DOHH2 (cell line): ENCODE measurements around the gene U2AF1.
"Not testable (repeated sequence)": the region's sequence is repeated elsewhere in the genome, so short reads cannot be mapped to it uniquely, and the experiment has no call there.

Source experiments
- H3F3A ChIP-seq: fragments of 200-600 bp; sonication (generic), shearing (Covaris generic); 2 replicates; pipeline ENCODE4 v1.6.0; 2016; ENCODE audit warnings: antibody characterized with exemption, mild to moderate bottlenecking; ENCODE audit not compliant: control insufficient read depth, insufficient read depth
- H3K27ac ChIP-seq: fragments of 200-600 bp; sonication (generic); 2 replicates; pipeline ENCODE4 v1.5.1; 2014; ENCODE audit warnings: low read depth, mild to moderate bottlenecking, low read length, moderate library complexity
- H3K27me3 ChIP-seq: fragments of 200-600 bp; sonication (generic); 2 replicates; pipeline ENCODE4 v1.6.1; 2014; ENCODE audit warnings: mild to moderate bottlenecking, low read length, mixed read lengths; ENCODE audit not compliant: control insufficient read depth
- H3K36me3 ChIP-seq: fragments of 200-600 bp; sonication (generic); 2 replicates; pipeline ENCODE4 v1.6.1; 2014; ENCODE audit warnings: mild to moderate bottlenecking, low read length, moderate library complexity, mixed read lengths; ENCODE audit not compliant: control insufficient read depth
- H3K4me1 ChIP-seq: fragments of 200-600 bp; sonication (generic); 2 replicates; pipeline ENCODE4 v1.6.1; 2014; ENCODE audit warnings: mild to moderate bottlenecking, low read length, mixed read lengths; ENCODE audit not compliant: control insufficient read depth
- H3K4me2 ChIP-seq: fragments of 200-600 bp; sonication (generic); 2 replicates; pipeline ENCODE4 v1.6.0; 2014; ENCODE audit warnings: mild to moderate bottlenecking, low read length, moderate library complexity
- H3K4me3 ChIP-seq: fragments of 200-600 bp; sonication (generic); 2 replicates; pipeline ENCODE4 v1.5.1; 2014; ENCODE audit warnings: mild to moderate bottlenecking, low read length, mixed read lengths
- H3K79me2 ChIP-seq: fragments of 200-600 bp; sonication (generic); 2 replicates; pipeline ENCODE4 v1.6.1; 2014; ENCODE audit warnings: mild to moderate bottlenecking, low read length, mixed read lengths; ENCODE audit not compliant: control insufficient read depth
- H3K9me2 ChIP-seq: fragments of 200-600 bp; sonication (generic); replicated peaks from 2 replicates; pipeline ENCODE4 v1.6.1; 2014; ENCODE audit warnings: mild to moderate bottlenecking, low read length, mixed read lengths; ENCODE audit not compliant: control insufficient read depth
- H3K9me3 ChIP-seq: fragments of 200-600 bp; sonication (generic); 2 replicates; pipeline ENCODE4 v1.6.1; 2014; ENCODE audit warnings: antibody characterized with exemption, low read length, mixed read lengths; ENCODE audit not compliant: control insufficient read depth, insufficient read depth
- H4K20me1 ChIP-seq: fragments of 200-600 bp; sonication (generic); 2 replicates; pipeline ENCODE4 v1.6.0; 2014; ENCODE audit warnings: low read depth, mild to moderate bottlenecking, antibody characterized with exemption, low read length, moderate library complexity; ENCODE audit not compliant: control insufficient read depth, insufficient read depth

U2AF1 gene

DNA sequence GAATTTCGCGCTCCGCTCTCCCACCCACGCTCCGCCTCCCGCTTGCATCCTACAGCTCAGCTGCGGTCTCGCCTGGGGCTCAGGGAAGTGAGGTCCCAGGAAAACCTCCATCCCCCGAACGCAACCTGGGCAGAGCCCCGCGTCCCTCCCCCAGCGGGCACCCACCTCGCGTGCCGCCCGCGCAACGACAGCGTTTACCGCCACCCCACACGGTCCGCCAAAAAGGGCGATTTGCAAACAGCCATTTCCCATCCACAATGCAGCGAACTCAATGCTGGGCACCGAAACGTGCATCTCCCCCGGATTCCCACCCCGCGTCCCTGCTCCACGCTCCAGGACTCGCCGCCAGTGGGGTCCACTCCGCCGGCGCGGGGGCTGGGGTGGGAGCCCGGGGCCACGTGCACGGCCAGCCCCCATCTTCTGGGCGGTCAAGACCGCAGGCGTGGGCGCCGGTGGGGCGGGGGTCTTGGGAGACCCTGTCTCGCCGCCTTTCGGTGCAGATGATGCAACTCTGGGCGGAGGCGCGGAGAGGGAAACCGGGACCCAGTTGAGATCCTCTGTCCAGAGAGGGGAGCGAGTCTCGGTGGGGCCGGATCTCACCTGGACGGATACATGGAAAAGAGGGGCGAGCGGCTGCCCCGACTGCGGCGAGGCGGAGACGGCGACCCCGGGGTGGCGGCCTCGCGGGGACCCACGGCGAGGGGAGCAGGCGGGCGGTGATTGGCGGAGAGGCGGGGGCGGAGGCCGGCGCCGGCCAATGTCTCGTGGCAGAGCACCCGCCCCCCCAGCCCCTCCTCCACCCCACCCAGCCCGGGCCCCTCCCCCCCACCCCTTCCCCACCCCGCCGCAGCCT lies 32.0 kb downstream of the U2AF1 start, which contains the start of gene CBS:
Gene CBS (minus strand): TSS at position 666 of the 853 bp plus-strand sequence. CDS start 3,642 bp downstream, outside the sequence.
- not testable (repeated sequence) for H3K9me3 ChIP-seq, H3F3A ChIP-seq, H3K27ac ChIP-seq, H3K4me2 ChIP-seq, H3K36me3 ChIP-seq, H4K20me1 ChIP-seq, H3K9me2 ChIP-seq, H3K27me3 ChIP-seq, H3K4me3 ChIP-seq, H3K79me2 ChIP-seq, H3K4me1 ChIP-seq

DNA sequence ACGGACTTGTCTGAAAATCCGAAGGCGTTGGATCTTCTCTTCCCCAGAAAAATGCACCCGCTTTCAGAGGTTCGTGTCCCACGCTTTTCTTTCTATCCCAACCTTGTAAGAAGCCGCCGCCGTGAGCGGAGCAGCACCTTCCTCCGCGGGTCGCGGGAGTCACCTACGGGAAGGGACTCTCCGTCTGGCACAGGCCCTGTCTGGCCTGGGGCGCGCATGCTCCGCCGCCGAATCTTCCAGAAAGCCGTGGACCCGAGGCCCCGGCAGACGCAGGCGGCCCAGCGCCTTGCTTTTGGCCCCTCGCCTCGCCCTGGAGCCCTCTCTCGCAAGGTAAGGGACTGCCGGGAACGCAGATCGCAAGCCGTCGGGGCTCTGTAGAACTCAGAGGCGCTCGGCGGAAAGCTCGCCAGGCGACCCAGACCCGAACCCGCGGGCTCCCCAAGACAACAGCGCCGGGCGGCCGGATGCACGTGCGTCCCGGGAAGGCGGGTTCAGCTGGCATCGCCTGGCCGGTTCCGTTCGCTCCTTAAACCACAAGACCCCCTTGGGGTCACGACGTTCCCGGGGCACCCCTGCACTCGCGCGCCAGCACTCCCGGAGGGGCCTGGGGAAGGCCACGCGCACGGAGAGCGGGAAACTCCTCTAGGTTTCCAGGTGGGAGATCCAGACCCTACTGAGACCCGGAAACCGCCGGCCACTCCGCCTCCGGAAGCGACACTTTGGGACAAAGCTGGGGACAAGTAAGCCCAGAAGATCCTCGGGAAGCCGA lies 32.8 kb downstream of the U2AF1 start:
- H3F3A ChIP-seq, H3K4me2 ChIP-seq, H3K9me2 ChIP-seq, H3K4me3 ChIP-seq, H3K36me3 ChIP-seq, H3K27ac ChIP-seq, H3K79me2 ChIP-seq, H3K9me3 ChIP-seq, H3K4me1 ChIP-seq, H3K27me3 ChIP-seq, H4K20me1 ChIP-seq: not testable (repeated sequence)

DNA sequence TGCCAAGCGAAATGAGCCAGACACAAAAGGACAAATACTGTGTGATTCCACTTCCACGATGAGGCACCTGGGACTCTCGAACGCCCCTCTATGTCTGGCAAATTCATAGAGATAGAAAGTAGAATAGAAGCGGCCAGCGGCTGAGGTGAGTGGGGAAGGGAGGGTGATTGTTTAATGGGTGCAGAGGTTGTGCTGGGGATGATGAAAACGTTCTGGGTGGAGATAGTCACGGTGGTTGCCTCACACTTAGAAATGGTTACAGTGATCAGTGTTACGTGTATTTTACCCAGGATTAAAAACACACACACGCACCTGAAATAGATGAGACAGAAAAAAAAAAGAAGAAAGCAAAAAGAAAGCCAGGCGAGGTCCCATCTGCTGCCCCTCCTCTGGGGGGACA lies 34.6 kb downstream of the U2AF1 start:
- H3K79me2 ChIP-seq, H4K20me1 ChIP-seq, H3K27me3 ChIP-seq, H3K9me3 ChIP-seq, H3K27ac ChIP-seq, H3K4me1 ChIP-seq, H3F3A ChIP-seq, H3K9me2 ChIP-seq, H3K36me3 ChIP-seq, H3K4me2 ChIP-seq, H3K4me3 ChIP-seq: not testable (repeated sequence)

DNA sequence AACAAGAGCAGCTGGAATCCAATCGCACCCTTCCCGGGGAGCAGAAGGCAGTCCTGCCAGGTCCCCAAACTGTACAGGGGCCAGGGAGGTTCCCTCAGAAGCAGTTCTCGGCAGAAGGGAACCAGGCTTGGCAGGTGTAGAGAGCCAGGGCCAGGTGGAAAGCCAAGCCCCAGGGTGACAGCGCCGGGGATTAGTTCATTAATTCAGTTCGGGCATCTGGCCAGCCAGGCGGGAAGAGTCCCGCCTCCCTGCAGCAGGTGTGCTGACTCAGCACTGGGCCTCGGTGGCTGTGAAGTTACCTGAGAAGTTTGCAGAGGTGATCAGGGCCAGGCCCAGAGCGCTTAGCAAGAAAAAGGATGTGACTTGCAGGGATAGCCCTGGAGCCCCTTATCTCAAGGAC lies 37.7 kb downstream of the U2AF1 start:
- not testable (repeated sequence) for H3K27me3 ChIP-seq, H3K4me2 ChIP-seq, H3K36me3 ChIP-seq, H3F3A ChIP-seq, H3K79me2 ChIP-seq, H4K20me1 ChIP-seq, H3K27ac ChIP-seq, H3K4me1 ChIP-seq, H3K9me2 ChIP-seq, H3K9me3 ChIP-seq, H3K4me3 ChIP-seq

DNA sequence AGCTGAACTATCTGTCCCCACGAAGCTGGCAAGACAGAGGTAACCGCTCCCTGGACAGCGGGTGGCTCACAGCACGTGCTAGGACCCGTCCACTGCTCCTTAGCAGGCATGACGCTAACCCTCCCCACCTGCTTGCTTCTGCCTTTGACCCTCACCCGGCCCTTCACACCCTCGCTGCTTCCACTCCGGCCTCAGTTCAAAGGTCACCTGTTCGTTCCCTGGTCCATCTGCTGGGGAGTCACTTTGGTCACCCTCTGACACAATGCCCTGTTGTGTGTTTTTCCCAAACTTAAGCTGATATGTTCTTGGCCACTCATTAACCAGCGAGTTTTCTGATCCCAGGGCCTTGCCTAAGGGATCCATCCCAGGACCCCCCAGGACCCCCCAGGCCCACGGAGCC lies 39.3 kb downstream of the U2AF1 start:
- H3K9me2 ChIP-seq, H3K36me3 ChIP-seq, H3K27me3 ChIP-seq, H3K79me2 ChIP-seq, H4K20me1 ChIP-seq, H3K4me1 ChIP-seq, H3K4me3 ChIP-seq, H3K9me3 ChIP-seq, H3K4me2 ChIP-seq, H3K27ac ChIP-seq, H3F3A ChIP-seq: not testable (repeated sequence)

DNA sequence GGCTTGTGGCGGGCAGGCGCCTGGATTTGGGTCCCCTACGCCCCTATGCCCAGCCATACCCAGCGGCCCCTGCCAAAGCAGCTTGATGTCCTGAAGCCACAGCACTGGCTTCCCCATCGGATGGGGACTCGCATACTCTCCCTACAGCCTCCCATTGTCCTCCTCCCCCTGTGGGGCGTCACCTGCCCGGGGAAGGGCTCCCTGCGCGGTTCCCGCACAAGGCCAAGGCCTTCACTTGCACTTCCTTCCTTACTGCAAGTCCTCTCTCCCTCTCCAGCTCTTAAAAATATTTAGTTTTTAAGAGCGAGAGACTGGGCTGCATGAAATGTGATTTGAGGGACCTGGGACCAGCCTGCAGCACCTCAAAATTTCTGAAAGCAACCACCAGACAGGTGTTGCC lies 40.7 kb downstream of the U2AF1 start:
- H3K9me2 ChIP-seq, H3K4me2 ChIP-seq, H3K4me1 ChIP-seq, H3F3A ChIP-seq, H3K27me3 ChIP-seq, H3K36me3 ChIP-seq, H3K4me3 ChIP-seq, H3K27ac ChIP-seq, H4K20me1 ChIP-seq, H3K79me2 ChIP-seq, H3K9me3 ChIP-seq: not testable (repeated sequence)

DNA sequence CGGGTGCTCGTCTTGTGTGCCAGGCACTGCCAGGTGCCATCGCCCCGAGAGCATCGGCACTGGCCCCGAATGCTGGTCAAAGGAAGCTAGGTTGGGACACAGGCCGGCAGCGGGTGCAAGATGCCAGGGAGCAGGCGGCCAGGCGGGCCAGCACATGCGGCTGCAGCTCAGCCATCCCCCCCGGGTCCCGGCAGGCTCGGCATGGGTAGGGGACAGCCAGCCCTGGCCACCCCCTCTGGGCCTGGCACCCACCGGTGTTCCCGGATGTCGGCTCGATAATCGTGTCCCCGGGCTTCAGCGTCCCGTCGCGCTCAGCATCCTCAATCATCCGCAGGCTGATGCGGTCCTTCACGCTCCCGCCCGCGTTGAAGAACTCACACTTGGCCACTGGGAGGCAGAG lies 41.4 kb downstream of the U2AF1 start:
- not testable (repeated sequence) for H4K20me1 ChIP-seq, H3K79me2 ChIP-seq, H3K4me2 ChIP-seq

DNA sequence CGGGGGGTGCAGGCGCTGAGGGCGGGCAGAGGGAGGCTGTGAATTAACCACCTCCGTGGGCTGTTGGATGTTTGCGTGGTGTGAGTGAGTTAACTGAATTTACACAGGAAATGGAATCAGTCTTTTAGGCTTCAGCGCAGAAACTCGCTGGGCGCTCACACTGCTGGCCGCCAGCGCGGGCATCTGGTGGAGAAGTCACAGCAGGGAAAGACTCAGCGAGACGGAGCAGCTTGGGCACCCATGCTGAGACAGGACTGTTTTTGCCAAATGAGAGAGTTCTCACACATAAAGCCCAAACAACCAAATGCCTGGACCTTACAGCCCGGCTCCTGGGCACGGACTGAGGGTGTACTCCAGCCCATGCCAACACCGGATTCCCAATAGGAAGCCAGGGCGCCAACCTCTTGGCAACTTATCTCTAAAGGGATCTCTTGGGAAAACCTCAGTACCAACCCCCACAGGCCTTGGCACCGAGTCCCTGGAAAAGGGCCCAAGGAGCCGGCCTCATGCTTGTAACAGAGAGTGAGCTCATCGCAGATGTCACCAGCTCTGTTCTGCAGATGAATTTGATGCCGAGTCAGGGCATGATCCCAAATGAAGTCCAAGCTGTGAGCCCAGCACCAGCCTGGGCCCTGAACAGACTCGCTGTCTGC lies 43.0 kb downstream of the U2AF1 start:
- not testable (repeated sequence) for H3K4me3 ChIP-seq, H3K27ac ChIP-seq, H3K4me1 ChIP-seq, H3K27me3 ChIP-seq, H3K79me2 ChIP-seq, H3F3A ChIP-seq, H4K20me1 ChIP-seq, H3K36me3 ChIP-seq, H3K9me2 ChIP-seq, H3K9me3 ChIP-seq, H3K4me2 ChIP-seq

More for the DNA sequence above, 41.4 kb downstream of the U2AF1 start:
- not testable (repeated sequence) for H3K4me3 ChIP-seq, H3K27ac ChIP-seq, H3K36me3 ChIP-seq, H3K9me3 ChIP-seq, H3K9me2 ChIP-seq, H3K27me3 ChIP-seq, H3F3A ChIP-seq, H3K4me1 ChIP-seq
